ENCODE measurements around the gene MESD. TPM values are rescaled to one million over a fixed set of nuclear protein-coding genes. Genes with fewer than 3 reads are reported as not detected.
"Not testable (repeated sequence)": the region's sequence is repeated elsewhere in the genome, so short reads cannot be mapped to it uniquely, and the experiment has no call there.

Gene MESD
- total RNA-seq, 3 donors from 2014 or later, result 18.5 to 24.5 (median 21.3) TPM

- TF ChIP-seq CTCF (IDR thresholded peaks at IDR 0.05), result no peak
- Histone ChIP-seq H3K36me3 (ENCODE audit: low read depth) (no peaks in the 10 kb centered on the region), H3K9me3 (no peaks in the 10 kb centered on the region), H3K4me1 (ENCODE audit: low read depth) (no peaks in the 10 kb centered on the region), H3K4me3 (no peak overlapping the region)
- intact Hi-C loops (cut with DNase I, micrococcal nuclease), result no loop called here
- ATAC-seq, result no peak
- DNase-seq, result no peak
Observed at GRCh38 chr15:80957556-80957955, 32.1 kb downstream of the MESD start.

GRCh38 chr15:80955571-80956452 lies 33.8 kb downstream of the MESD start:
- H3K4me1 ChIP-seq (ENCODE audit: low read depth); DNase-seq; intact Hi-C loops (cut with DNase I, micrococcal nuclease); H3K36me3 ChIP-seq (ENCODE audit: low read depth); H3K4me3 ChIP-seq; ATAC-seq; H3K9me3 ChIP-seq: not testable (repeated sequence)

- intact Hi-C loops (cut with DNase I, micrococcal nuclease), result no loop called here
- TF ChIP-seq CTCF (IDR thresholded peaks at IDR 0.05), result no peak
- Histone ChIP-seq H3K4me3 (no peak overlapping the region), H3K36me3 (ENCODE audit: low read depth) (no peaks in the 10 kb centered on the region), H3K4me1 (ENCODE audit: low read depth) (no peaks in the 10 kb centered on the region), H3K9me3 (no peaks in the 10 kb centered on the region)
- DNase-seq, result no peak
- ATAC-seq, result peak; percentile 13
Observed at GRCh38 chr15:80953953-80954778, 35.5 kb downstream of the MESD start.

GRCh38 chr15:80953001-80953952 lies 36.3 kb downstream of the MESD start:
- H3K9me3 ChIP-seq, result no peaks in the 10 kb centered on the region
- intact Hi-C loops (cut with DNase I, micrococcal nuclease), result no loop called here
- H3K36me3 ChIP-seq (ENCODE audit: low read depth), result no peaks in the 10 kb centered on the region
- TF ChIP-seq CTCF (IDR thresholded peaks at IDR 0.05), result no peak
- no peaks in the 10 kb centered on the region for H3K4me1 ChIP-seq (ENCODE audit: low read depth)
- H3K4me3 ChIP-seq, result no peak overlapping the region
- DNase-seq (no peak), ATAC-seq (no peak)

- Histone ChIP-seq H3K4me1 (ENCODE audit: low read depth) (no peaks in the 10 kb centered on the region), H3K9me3 (no peaks in the 10 kb centered on the region), H3K36me3 (ENCODE audit: low read depth) (no peaks in the 10 kb centered on the region), H3K4me3 (no peak overlapping the region)
- TF ChIP-seq CTCF (IDR thresholded peaks at IDR 0.05), result no peak
- intact Hi-C loops (cut with DNase I, micrococcal nuclease), result no loop called here
- ATAC-seq (no peak), DNase-seq (no peak)
Observed at GRCh38 chr15:80951941-80952340, 37.7 kb downstream of the MESD start.

All from mucosa of descending colon (tissue), 3 donors.